Measurements from ENCODE around the gene MTPN. TPM values are rescaled to one million over a fixed set of nuclear protein-coding genes. Genes with fewer than 3 reads are reported as not detected.

The MTPN gene
- total RNA-seq, result 99.2 and 124 TPM in 2 replicates

DNA sequence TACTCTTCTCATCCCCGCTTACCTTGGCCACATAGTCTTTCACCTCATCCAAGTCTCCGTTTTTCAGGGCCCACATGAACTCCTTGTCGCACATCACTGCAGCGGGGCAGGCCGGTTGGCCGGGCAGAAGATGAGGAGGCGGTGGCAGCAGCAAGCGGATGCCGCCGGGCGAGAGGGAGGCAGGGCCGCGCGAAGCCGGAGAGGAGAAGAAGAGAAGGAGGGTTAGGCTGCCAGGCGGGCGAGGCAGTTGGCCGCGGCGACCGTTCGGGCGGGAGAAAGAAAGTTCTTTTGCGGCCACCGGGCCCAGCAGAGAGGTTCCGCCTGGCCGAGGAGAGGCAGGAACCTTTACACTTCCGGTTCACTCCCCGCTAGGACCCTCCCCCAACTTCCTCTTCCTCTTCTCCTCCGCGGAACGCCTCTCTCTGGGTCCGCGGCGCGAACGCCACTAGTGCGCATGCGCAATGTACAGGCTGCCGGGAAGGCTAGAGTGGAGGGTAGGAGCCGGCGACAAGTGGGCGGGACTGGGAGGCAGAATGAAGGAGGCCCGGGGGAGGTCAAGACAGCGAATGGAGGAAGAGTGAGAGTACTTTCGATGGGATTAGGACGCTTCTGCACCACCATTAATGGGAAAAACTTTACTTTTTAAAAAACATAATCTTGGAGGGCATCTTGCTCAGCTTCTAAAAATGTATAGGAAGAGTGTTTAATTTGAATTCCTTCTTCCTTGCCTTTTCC, at the start of gene MTPN:
Gene MTPN (minus strand): TSS at position 353 of the 735 bp plus-strand sequence. CDS start 259 bp downstream, at position 94.

Small RNAs within 50 kb of the gene (small RNA-seq; reads per million reads assigned to genes)
- not detected for gene RNU6-223P

Other genes with a start within 250 kb of the MTPN start
- gene SLC13A4, start 249.2 kb downstream of the MTPN start, total RNA-seq, result 0.98 and 1.5 TPM in 2 replicates
- gene FAM180A, start 228.5 kb downstream of the MTPN start, total RNA-seq, result 60.6 and 73.5 TPM in 2 replicates